Panc1 (cell line): Measurements from ENCODE around the gene PSMD6. TPM values are rescaled to one million over a fixed set of nuclear protein-coding genes. Genes with fewer than 3 reads are reported as not detected.

Experiments
- ATAC-seq: fragments of 200-7000 bp; cut with Tn5 transposase; 2 replicates; pipeline ENCODE4 v1.9.1; 2020; ENCODE audit warnings: mild to moderate bottlenecking, moderate library complexity
- BruUV-seq: library from RNA; stranded (reverse); fragments of 400-500 nt; replicated peaks from 2 replicates; lab custom pipeline; 2021; lab: Mats Ljungman, UMichigan
- CTCF ChIA-PET: fragments of 300-600 bp; sonication (Branson Sonifier 250); formaldehyde crosslinking; loops from one replicate; lab custom pipeline; 2022; ENCODE audit warnings: antibody characterized with exemption; lab: Charles Lee
- POLR2A ChIA-PET: fragments of 300-600 bp; sonication (Branson Sonifier 250); formaldehyde crosslinking; loops from one replicate; lab custom pipeline; 2022; ENCODE audit warnings: antibody characterized with exemption; lab: Charles Lee
- DNase-seq: peaks from one replicate; pipeline ENCODE4 v3.0.0-alpha.2; 2010; ENCODE audit warnings: low read depth, low spot score
- H3K27ac ChIP-seq: 2 replicates; pipeline ENCODE4 v1.5.1; 2011; ENCODE audit warnings: mild to moderate bottlenecking, low read length, inconsistent platforms
- H3K27me3 ChIP-seq: fragments of 200-500 bp; sonication (Bioruptor generic); 2 replicates; pipeline ENCODE4 v1.6.0; 2014; ENCODE audit warnings: low read length, inconsistent platforms; ENCODE audit not compliant: control insufficient read depth, insufficient read depth
- H3K36me3 ChIP-seq: fragments of 200-500 bp; sonication (Bioruptor generic); 2 replicates; pipeline ENCODE4 v1.5.1; 2014; ENCODE audit warnings: inconsistent platforms, mild to moderate bottlenecking, low read length, moderate library complexity; ENCODE audit not compliant: control insufficient read depth, insufficient read depth
- H3K4me1 ChIP-seq: 2 replicates; pipeline ENCODE4 v1.5.1; 2011; ENCODE audit warnings: inconsistent platforms, mild to moderate bottlenecking, low read length, moderate library complexity; ENCODE audit not compliant: control insufficient read depth, insufficient read depth
- H3K4me3 ChIP-seq, 2 experiments: 2 replicates each; pipeline ENCODE4 v1.5.1; 2011 to 2012; ENCODE audit warnings: low read depth in 2 of 2, low read length in 2 of 2, mild to moderate bottlenecking in 2 of 2, inconsistent platforms in 1 of 2, moderate library complexity in 1 of 2
- H3K9me3 ChIP-seq: fragments of 200-500 bp; sonication (Bioruptor generic); 2 replicates; pipeline ENCODE4 v1.5.1; 2014; ENCODE audit warnings: low read depth, mild to moderate bottlenecking, inconsistent platforms, low read length, moderate library complexity; ENCODE audit not compliant: control insufficient read depth, insufficient read depth
- POLR2AphosphoS5 ChIP-seq: IDR thresholded peaks from 2 replicates; pipeline ENCODE4 v1.6.1; 2012; ENCODE audit warnings: mild to moderate bottlenecking, low read depth, low read length, moderate library complexity
- SIN3A ChIP-seq: IDR thresholded peaks from 2 replicates; pipeline ENCODE4 v1.6.1; 2012; ENCODE audit warnings: low read depth, mild to moderate bottlenecking, low read length, moderate library complexity, borderline replicate concordance; ENCODE audit not compliant: insufficient read depth
- TCF7L2 ChIP-seq: IDR thresholded peaks from 2 replicates; pipeline ENCODE4 v1.6.1; 2011; ENCODE audit warnings: mild to moderate bottlenecking, low read depth, low read length, inconsistent platforms
- in situ Hi-C: cut with HindIII; loops from 2 replicates; pipeline ENCODE4 v1.10.0; 2016; ENCODE audit warnings: low sequenced_read_pairs, low pct_unique_long_range_greater_than_20kb
- intact Hi-C: fragments of 100-400 bp; cut with micrococcal nuclease; formaldehyde crosslinking; loops from one replicate; pipeline ENCODE4 v1.10.0; 2022; ENCODE audit not compliant: unreplicated experiment
- total RNA-seq: library from RNA; stranded (reverse); gene quantifications from one replicate; pipeline ENCODE4 v1.2.1, GENCODE V29; 2021; ENCODE audit not compliant: unreplicated experiment
- TF ChIP-seq, protein P1 (sequence below), 2 experiments: IDR thresholded peaks; 2 replicates each; pipeline ENCODE4 v1.6.1; 2011 to 2012; ENCODE audit warnings: low read depth in 2 of 2, control low read depth in 1 of 2, low read length in 1 of 2, mild to moderate bottlenecking in 1 of 2, moderate library complexity in 1 of 2; ENCODE audit not compliant: insufficient read depth in 1 of 2
- TF ChIP-seq, protein P2 (sequence below): fragments of 450-650 bp; IDR thresholded peaks from 2 replicates; pipeline ENCODE4 v1.5.1; 2017; ENCODE audit warnings: mild to moderate bottlenecking

The PSMD6 gene
- total RNA-seq, 1 experiment from 2014 or later: 55.6 TPM

DNA sequence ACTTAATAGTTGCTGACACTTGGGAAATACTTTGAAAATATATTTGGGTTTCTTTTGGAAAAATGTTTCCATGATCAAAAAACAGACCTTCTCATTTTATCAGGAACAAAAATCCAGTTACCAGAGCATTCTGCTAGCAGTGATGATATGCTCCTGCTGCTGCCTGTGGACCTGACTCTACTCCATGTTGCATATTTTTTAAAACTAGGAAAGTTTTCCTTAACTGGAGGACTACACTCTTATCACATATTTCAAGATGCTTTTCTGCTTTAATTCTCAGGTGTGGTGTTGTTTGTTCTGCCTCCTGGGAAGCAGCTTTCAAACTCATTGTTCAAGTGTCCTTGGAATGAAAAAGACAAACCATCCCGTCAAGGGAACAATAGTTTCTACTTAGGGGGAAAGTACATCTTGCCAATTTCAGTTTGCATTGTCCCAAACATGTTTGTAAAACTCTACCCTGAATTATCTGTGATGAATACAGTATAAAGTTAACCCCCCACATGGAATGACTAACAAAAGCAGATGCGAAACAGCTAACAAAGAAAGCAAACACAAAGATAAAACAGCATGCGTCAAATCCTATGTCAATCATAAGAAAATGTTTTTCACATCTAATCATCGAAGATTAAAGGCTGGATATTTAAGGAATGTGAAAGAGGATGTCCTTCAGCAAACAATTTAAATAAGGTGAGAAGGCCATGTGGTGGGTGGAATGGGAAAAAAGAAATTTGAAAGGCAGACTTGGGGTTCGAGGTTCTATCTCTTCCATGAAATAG is 40.1 kb upstream of the PSMD6 start:
- H3K4me1 ChIP-seq: no peaks in the 10 kb centered on the region
- H3K9me3 ChIP-seq: no peaks in the 10 kb centered on the region
- ChIA-PET POLR2A (no interaction called here), CTCF (no interaction called here)
- in situ Hi-C loops (no loop called here), intact Hi-C loops (no loop called here)
- TF ChIP-seq, protein P1, sequence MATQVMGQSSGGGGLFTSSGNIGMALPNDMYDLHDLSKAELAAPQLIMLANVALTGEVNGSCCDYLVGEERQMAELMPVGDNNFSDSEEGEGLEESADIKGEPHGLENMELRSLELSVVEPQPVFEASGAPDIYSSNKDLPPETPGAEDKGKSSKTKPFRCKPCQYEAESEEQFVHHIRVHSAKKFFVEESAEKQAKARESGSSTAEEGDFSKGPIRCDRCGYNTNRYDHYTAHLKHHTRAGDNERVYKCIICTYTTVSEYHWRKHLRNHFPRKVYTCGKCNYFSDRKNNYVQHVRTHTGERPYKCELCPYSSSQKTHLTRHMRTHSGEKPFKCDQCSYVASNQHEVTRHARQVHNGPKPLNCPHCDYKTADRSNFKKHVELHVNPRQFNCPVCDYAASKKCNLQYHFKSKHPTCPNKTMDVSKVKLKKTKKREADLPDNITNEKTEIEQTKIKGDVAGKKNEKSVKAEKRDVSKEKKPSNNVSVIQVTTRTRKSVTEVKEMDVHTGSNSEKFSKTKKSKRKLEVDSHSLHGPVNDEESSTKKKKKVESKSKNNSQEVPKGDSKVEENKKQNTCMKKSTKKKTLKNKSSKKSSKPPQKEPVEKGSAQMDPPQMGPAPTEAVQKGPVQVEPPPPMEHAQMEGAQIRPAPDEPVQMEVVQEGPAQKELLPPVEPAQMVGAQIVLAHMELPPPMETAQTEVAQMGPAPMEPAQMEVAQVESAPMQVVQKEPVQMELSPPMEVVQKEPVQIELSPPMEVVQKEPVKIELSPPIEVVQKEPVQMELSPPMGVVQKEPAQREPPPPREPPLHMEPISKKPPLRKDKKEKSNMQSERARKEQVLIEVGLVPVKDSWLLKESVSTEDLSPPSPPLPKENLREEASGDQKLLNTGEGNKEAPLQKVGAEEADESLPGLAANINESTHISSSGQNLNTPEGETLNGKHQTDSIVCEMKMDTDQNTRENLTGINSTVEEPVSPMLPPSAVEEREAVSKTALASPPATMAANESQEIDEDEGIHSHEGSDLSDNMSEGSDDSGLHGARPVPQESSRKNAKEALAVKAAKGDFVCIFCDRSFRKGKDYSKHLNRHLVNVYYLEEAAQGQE (IDR thresholded peaks at IDR 0.05; ENCODE audit: insufficient read depth in 1 of 2, low read depth in 2 of 2, low read length in 1 of 2): no peak
- TF ChIP-seq SIN3A: no peak
- TF ChIP-seq, protein P2, sequence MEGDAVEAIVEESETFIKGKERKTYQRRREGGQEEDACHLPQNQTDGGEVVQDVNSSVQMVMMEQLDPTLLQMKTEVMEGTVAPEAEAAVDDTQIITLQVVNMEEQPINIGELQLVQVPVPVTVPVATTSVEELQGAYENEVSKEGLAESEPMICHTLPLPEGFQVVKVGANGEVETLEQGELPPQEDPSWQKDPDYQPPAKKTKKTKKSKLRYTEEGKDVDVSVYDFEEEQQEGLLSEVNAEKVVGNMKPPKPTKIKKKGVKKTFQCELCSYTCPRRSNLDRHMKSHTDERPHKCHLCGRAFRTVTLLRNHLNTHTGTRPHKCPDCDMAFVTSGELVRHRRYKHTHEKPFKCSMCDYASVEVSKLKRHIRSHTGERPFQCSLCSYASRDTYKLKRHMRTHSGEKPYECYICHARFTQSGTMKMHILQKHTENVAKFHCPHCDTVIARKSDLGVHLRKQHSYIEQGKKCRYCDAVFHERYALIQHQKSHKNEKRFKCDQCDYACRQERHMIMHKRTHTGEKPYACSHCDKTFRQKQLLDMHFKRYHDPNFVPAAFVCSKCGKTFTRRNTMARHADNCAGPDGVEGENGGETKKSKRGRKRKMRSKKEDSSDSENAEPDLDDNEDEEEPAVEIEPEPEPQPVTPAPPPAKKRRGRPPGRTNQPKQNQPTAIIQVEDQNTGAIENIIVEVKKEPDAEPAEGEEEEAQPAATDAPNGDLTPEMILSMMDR: no peak
- TF ChIP-seq POLR2AphosphoS5: no peak
- TF ChIP-seq TCF7L2: no peak
- ATAC-seq: no peak
- DNase-seq: no peak
- no peak overlapping the region for H3K27ac ChIP-seq
- no peak overlapping the region for H3K4me3 ChIP-seq
- BruUV-seq: no TSS peak
- H3K27me3 ChIP-seq: no peaks in the 10 kb centered on the region
- no peaks in the 10 kb centered on the region for H3K36me3 ChIP-seq

DNA sequence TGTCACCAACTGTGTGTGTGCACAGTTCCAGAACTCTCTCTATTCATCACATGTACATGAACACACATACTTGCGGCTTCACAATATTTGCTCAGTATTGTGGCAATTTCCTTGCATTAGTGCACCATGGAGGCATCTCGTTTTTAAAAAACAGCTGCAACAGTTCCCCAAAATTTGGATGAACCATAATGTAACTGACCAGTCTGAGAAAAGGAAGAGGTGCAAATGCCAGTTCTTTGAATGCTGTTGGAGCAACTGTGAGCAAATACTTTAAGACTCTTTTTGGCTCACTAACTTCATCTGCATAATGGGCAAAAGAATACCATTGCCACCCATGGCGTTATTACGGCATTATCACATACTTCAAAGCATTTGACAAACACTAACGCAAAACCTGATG is 38.3 kb upstream of the PSMD6 start:
- no peak for TF ChIP-seq POLR2AphosphoS5
- TF ChIP-seq, protein P1 (IDR thresholded peaks at IDR 0.05; ENCODE audit: insufficient read depth in 1 of 2, low read depth in 2 of 2, low read length in 1 of 2): no peak
- no peak for TF ChIP-seq SIN3A
- no peak for TF ChIP-seq TCF7L2
- TF ChIP-seq, protein P2: no peak
- BruUV-seq: no TSS peak

More for the DNA sequence above, 38.3 kb upstream of the PSMD6 start:
- Histone ChIP-seq H3K4me3 (no peak overlapping the region), H3K27ac (no peak overlapping the region), H3K4me1 (no peaks in the 10 kb centered on the region), H3K36me3 (no peaks in the 10 kb centered on the region), H3K9me3 (no peaks in the 10 kb centered on the region), H3K27me3 (no peaks in the 10 kb centered on the region)
- DNase-seq (no peak), ATAC-seq (no peak)
- POLR2A ChIA-PET: no interaction called here
- CTCF ChIA-PET: no interaction called here
- intact Hi-C loops (no loop called here), in situ Hi-C loops (no loop called here)
